CD4-positive, alpha-beta T cell (primary cell): ENCODE data around the gene PSMA4. TPM values are rescaled to one million over a fixed set of nuclear protein-coding genes. Genes with fewer than 3 reads are reported as not detected.
"Not testable (repeated sequence)": the region's sequence is repeated elsewhere in the genome, so short reads cannot be mapped to it uniquely, and the experiment has no call there.

Source experiments
- ATAC-seq: fragments of 200-7000 bp; cut with Tn5 transposase; one replicate; pipeline ENCODE4 v1.10.0; 2022; ENCODE audit warnings: mild to moderate bottlenecking; ENCODE audit not compliant: poor library complexity
- CTCF ChIA-PET: fragments of 350-600 bp; sonication (Branson Sonifier 250); formaldehyde crosslinking; loops from one replicate; lab custom pipeline; 2021; ENCODE audit warnings: antibody characterized with exemption, inconsistent platforms; lab: Charles Lee
- POLR2A ChIA-PET: fragments of 350-600 bp; sonication (Branson Sonifier 250); formaldehyde crosslinking; loops from one replicate; lab custom pipeline; 2021; ENCODE audit warnings: antibody characterized with exemption, inconsistent platforms; lab: Charles Lee
- DNase-seq, 14 experiments: peaks; one replicate each; pipeline ENCODE4 v3.0.0-alpha.2; 2013 to 2020; ENCODE audit warnings: mixed read lengths in 2 of 14
- H3K27ac ChIP-seq, 2 donors: one replicate each; pipeline versions ENCODE4 v1.5.1 to v1.7.0; 2013; ENCODE audit warnings: low read length in 2 of 2, low read depth in 1 of 2, mild to moderate bottlenecking in 1 of 2
- H3K27me3 ChIP-seq, 2 experiments: 1 replicate in 1 of 2; 2 replicates in 1 of 2; pipeline versions ENCODE4 v1.6.1 to v1.7.0; 2013; ENCODE audit warnings: low read length in 2 of 2, control low read depth in 1 of 2, mild to moderate bottlenecking in 1 of 2, moderate library complexity in 1 of 2; ENCODE audit not compliant: insufficient read depth in 2 of 2, control insufficient read depth in 1 of 2
- H3K36me3 ChIP-seq: one replicate; pipeline ENCODE4 v1.6.1; 2013; ENCODE audit warnings: low read length, control low read depth; ENCODE audit not compliant: insufficient read depth
- H3K4me1 ChIP-seq: one replicate; pipeline ENCODE4 v1.6.1; 2013; ENCODE audit warnings: low read length, control low read depth; ENCODE audit not compliant: insufficient read depth
- H3K4me3 ChIP-seq: one replicate; pipeline ENCODE4 v1.5.1; 2013; ENCODE audit warnings: mild to moderate bottlenecking, low read length, moderate library complexity
- H3K9me3 ChIP-seq, 2 experiments: 1 replicate in 1 of 2; 2 replicates in 1 of 2; pipeline versions ENCODE4 v1.6.1 to v1.7.0; 2013; ENCODE audit warnings: low read length in 2 of 2, mild to moderate bottlenecking in 2 of 2, control low read depth in 1 of 2, moderate library complexity in 1 of 2; ENCODE audit not compliant: control insufficient read depth in 1 of 2, insufficient read depth in 1 of 2
- H3K27ac Mint-ChIP-seq: one replicate; pipeline ENCODE4 v1.8.0; 2020; ENCODE audit warnings: mixed read lengths
- H3K27me3 Mint-ChIP-seq: one replicate; pipeline ENCODE4 v1.8.0; 2021; ENCODE audit warnings: mixed read lengths
- H3K36me3 Mint-ChIP-seq: one replicate; pipeline ENCODE4 v1.8.0; 2021; ENCODE audit warnings: low read depth, mixed read lengths
- H3K4me1 Mint-ChIP-seq: one replicate; pipeline ENCODE4 v1.8.0; 2021; ENCODE audit warnings: low read depth, mixed read lengths
- H3K4me3 Mint-ChIP-seq: one replicate; pipeline ENCODE4 v1.8.0; 2020; ENCODE audit warnings: mild to moderate bottlenecking, mixed read lengths
- H3K9me3 Mint-ChIP-seq: one replicate; pipeline ENCODE4 v1.8.0; 2020; ENCODE audit warnings: mixed read lengths
- intact Hi-C, 2 experiments: fragments of 100-400 bp; cut with DNase I in 1 of 2; cut with micrococcal nuclease in 1 of 2; formaldehyde crosslinking; loops; one replicate each; pipeline versions ENCODE4 v1.15.1 to v1.9.0; 2023 to 2025; cut with DNase I, micrococcal nuclease
- total RNA-seq, 174 experiments: library from RNA in 2 of 174; stranded (reverse) in 2 of 174; gene quantifications; one replicate each; pipeline ENCODE4 v1.2.3 and lab custom pipeline; 2021 to 2026
- TF ChIP-seq, protein P1 (sequence below): fragments of 200-600 bp; IDR thresholded peaks from one replicate; pipeline ENCODE4 v1.8.0; 2022; ENCODE audit warnings: antibody characterized with exemption, mild to moderate bottlenecking

The PSMA4 gene
- total RNA-seq, 2 experiments from 2014 or later: 65.5 to 66.4 TPM

DNA sequence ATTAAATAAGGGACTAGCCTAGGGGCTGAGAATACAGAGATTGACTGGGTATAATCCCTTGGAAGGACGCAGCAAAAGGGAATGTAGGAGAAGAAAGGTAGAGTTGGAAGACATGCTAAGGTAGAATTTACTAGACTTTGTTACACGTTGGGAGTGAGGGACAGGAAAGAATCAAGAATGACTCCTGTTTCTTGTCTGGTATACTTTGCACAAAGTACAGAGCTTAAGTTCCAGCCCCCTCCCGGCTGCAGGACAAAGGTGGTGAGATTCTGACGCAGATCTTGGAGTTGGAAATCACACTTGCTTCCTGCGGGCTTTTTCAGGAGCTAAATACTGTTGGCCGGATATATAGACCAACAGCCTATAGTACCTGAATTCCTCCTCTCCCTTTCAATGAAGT, 32.0 kb upstream of the PSMA4 start:
- POLR2A ChIA-PET: interaction anchor here (0.7 to 3.3 kb wide), 3 partner anchors 22 to 70 kb away, joined by 3 to 27 read pairs (median 17); partner anchors contain the start of genes IREB2 and PSMA4
- TF ChIP-seq, protein P1, sequence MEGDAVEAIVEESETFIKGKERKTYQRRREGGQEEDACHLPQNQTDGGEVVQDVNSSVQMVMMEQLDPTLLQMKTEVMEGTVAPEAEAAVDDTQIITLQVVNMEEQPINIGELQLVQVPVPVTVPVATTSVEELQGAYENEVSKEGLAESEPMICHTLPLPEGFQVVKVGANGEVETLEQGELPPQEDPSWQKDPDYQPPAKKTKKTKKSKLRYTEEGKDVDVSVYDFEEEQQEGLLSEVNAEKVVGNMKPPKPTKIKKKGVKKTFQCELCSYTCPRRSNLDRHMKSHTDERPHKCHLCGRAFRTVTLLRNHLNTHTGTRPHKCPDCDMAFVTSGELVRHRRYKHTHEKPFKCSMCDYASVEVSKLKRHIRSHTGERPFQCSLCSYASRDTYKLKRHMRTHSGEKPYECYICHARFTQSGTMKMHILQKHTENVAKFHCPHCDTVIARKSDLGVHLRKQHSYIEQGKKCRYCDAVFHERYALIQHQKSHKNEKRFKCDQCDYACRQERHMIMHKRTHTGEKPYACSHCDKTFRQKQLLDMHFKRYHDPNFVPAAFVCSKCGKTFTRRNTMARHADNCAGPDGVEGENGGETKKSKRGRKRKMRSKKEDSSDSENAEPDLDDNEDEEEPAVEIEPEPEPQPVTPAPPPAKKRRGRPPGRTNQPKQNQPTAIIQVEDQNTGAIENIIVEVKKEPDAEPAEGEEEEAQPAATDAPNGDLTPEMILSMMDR: no peak
- intact Hi-C loops: loop anchor here in 1 of 2 experiments (2.0 kb wide), 1 partner anchor 33 kb away; the partner anchor contains the start of gene PSMA4

DNA sequence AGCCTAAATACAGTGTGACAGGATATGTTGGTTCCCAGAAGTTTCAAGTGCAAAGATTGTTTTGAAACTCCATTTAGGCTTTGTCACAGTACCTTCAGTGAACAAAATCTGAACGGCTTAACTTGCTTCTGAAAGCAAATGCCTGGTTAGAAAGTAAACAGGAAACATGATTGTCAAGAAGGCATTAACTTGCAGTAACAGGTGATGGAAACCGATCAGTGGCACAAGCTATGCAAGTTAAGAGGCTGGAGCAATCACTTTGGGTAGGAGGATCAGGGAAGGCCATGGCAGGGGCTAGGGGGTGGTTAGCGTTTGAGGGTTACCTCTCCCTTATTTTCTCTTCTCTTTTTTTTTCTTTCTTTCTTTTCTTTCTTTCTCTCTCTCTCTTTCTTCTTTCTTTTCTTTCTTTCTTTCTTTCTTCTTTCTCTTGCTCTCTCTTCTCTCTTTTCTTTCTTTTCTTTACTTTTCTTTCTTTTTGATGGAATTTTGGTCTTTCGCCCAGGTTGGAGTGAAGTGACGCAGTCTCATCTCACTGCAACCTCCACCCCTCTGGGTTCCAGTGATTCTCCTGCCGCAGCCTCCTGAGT, 30.4 kb upstream of the PSMA4 start:
- DNase-seq (peak in 4 of 14 experiments; percentile 4 to 15 (median 11)), ATAC-seq (no peak)
- peaks cover 36% of the 10 kb centered on the region for H3K4me1 Mint-ChIP-seq
- Histone ChIP-seq H3K27ac (no peak overlapping the region), H3K9me3 (no peaks in the 10 kb centered on the region), H3K27me3 (no peaks in the 10 kb centered on the region), H3K36me3 (no peaks in the 10 kb centered on the region), H3K4me3 (no peak overlapping the region), H3K4me1 (peaks cover 23% of the 10 kb centered on the region)
- intact Hi-C loops: loop anchor here in 1 of 2 experiments (2.0 kb wide), 1 partner anchor 31 kb away; the partner anchor contains the start of gene PSMA4
- no peaks in the 10 kb centered on the region for H3K36me3 Mint-ChIP-seq
- peak overlapping the region; percentile 69 for H3K27ac Mint-ChIP-seq
- CTCF ChIA-PET: no interaction called here
- H3K27me3 Mint-ChIP-seq: no peaks in the 10 kb centered on the region
- TF ChIP-seq, protein P1: no peak
- H3K9me3 Mint-ChIP-seq: no peaks in the 10 kb centered on the region
- H3K4me3 Mint-ChIP-seq: peak overlapping the region; percentile 52
- POLR2A ChIA-PET: interaction anchor here (3.1 to 3.3 kb wide), 2 partner anchors 31 to 72 kb away, joined by 17 to 27 read pairs; partner anchors contain the start of genes IREB2 and PSMA4

More for the DNA sequence above, 32.0 kb upstream of the PSMA4 start:
- H3K4me3 Mint-ChIP-seq: peak overlapping the region; percentile 93
- peak overlapping the region; percentile 69 for H3K27ac Mint-ChIP-seq
- H3K27me3 Mint-ChIP-seq: no peaks in the 10 kb centered on the region
- DNase-seq (no peak), ATAC-seq (no peak)
- no peaks in the 10 kb centered on the region for H3K9me3 Mint-ChIP-seq
- H3K4me1 Mint-ChIP-seq: peaks cover 36% of the 10 kb centered on the region
- Histone ChIP-seq H3K27me3 (no peaks in the 10 kb centered on the region), H3K4me1 (peaks cover 23% of the 10 kb centered on the region), H3K4me3 (peak overlapping the region; percentile 75), H3K36me3 (no peaks in the 10 kb centered on the region), H3K27ac (no peak overlapping the region), H3K9me3 (no peaks in the 10 kb centered on the region)
- H3K36me3 Mint-ChIP-seq: no peaks in the 10 kb centered on the region
- CTCF ChIA-PET: no interaction called here

DNA sequence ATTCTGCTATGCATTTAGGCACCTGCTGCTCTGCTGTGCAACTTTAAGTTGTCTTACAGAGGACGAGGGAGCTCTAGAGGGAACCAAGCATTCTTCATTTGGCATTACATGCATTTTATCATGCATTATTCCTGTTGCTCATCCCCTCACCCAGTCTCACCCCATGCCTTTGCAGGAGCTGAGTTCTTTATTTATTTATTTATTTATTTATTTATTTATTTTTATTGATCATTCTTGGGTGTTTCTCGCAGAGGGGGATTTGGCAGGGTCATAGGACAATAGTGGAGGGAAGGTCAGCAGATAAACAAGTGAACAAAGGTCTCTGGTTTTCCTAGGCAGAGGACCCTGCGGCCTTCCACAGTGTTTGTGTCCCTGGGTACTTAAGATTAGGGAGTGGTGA, 20.2 kb upstream of the PSMA4 start:
- H3K4me1 ChIP-seq, H3K4me1 Mint-ChIP-seq, H3K4me3 ChIP-seq, H3K9me3 Mint-ChIP-seq, CTCF ChIA-PET, H3K4me3 Mint-ChIP-seq, H3K27me3 ChIP-seq, intact Hi-C loops, H3K27ac Mint-ChIP-seq, H3K9me3 ChIP-seq, H3K36me3 ChIP-seq, POLR2A ChIA-PET, DNase-seq, H3K27ac ChIP-seq, ATAC-seq, H3K27me3 Mint-ChIP-seq: not testable (repeated sequence)
- H3K36me3 Mint-ChIP-seq: peaks cover 11% of the 10 kb centered on the region
